ENCODE measurements around the gene PRIM1. TPM values are rescaled to one million over a fixed set of nuclear protein-coding genes. Genes with fewer than 3 reads are reported as not detected.
A peak's percentile ranks its signal among the peaks of the same experiment; 100 is the strongest.

Gene PRIM1
- total and polyA plus RNA-seq, 2 of the 13 experiments (the other 11 are each of a cell fraction or from before 2014, with no cell fraction given): 30.0 to 47.3 TPM

DNA sequence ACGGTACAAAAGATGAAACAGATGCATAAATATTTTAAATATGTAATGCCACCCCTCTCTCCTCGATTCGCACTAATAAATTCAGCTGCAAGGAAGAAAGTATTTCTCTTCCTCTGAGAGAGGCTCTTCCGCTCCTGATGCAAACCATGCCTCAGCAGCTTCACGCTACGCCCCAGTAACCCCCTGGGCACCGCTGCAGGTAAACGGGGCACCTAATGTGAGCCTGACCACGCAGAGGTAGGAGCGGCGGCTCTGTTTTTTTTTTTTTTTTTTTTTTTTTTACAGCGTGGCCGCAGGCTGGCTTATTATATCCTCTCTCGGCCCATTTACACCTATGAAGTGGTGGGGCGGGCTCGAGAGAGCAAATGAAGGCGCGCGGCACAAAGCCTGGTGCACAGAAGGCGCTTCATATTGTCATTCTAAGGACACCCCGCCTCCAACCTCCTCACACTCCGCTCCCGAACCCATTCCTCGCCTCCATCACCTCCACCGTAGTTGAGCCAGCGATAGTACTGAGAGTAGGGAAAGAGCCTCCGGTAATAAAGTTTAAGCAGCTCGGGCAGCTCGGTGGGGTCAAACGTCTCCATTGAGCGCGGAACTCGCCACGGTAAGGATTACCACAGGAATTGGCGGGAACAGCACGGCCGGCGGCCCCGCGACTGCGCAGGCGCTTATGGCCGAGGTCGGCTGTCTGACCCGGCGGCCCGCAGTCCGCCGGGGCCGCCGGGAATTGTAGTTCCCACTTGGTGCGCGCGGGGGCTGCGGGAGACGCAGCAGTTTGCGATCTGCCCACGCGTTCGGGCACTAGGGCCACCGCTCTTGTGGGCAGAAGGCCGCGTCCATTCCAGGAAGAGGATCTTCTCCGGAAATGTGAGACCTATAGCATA lies at the start of gene PRIM1 (continued):
- TF ChIP-seq, protein P1, sequence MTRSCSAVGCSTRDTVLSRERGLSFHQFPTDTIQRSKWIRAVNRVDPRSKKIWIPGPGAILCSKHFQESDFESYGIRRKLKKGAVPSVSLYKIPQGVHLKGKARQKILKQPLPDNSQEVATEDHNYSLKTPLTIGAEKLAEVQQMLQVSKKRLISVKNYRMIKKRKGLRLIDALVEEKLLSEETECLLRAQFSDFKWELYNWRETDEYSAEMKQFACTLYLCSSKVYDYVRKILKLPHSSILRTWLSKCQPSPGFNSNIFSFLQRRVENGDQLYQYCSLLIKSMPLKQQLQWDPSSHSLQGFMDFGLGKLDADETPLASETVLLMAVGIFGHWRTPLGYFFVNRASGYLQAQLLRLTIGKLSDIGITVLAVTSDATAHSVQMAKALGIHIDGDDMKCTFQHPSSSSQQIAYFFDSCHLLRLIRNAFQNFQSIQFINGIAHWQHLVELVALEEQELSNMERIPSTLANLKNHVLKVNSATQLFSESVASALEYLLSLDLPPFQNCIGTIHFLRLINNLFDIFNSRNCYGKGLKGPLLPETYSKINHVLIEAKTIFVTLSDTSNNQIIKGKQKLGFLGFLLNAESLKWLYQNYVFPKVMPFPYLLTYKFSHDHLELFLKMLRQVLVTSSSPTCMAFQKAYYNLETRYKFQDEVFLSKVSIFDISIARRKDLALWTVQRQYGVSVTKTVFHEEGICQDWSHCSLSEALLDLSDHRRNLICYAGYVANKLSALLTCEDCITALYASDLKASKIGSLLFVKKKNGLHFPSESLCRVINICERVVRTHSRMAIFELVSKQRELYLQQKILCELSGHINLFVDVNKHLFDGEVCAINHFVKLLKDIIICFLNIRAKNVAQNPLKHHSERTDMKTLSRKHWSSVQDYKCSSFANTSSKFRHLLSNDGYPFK (CRISPR knock-in tag; IDR thresholded peaks at IDR 0.05; ENCODE audit: borderline replicate concordance): peak; percentile 86; the same call in 1 of the 2 replicates
- TF ChIP-seq ZNF256 (CRISPR knock-in tag; conservative IDR thresholded peaks at IDR 0.05) (no peak), NFRKB (IDR thresholded peaks at IDR 0.05) (no peak), DR1 (CRISPR knock-in tag; IDR thresholded peaks at IDR 0.05) (no peak), ZNF232 (CRISPR knock-in tag; IDR thresholded peaks at IDR 0.05; ENCODE audit: borderline replicate concordance) (no peak), SNAPC2 (CRISPR knock-in tag; IDR thresholded peaks at IDR 0.05) (no peak), MAFK (conservative IDR thresholded peaks at IDR 0.05 in 1 of 2, IDR thresholded peaks at IDR 0.05 in 1 of 2; ENCODE audit: low read length in 2 of 2) (no peak), GTF3A (CRISPR knock-in tag; conservative IDR thresholded peaks at IDR 0.05) (no peak), ZNF577 (CRISPR knock-in tag; IDR thresholded peaks at IDR 0.05; ENCODE audit: borderline replicate concordance, low read depth) (no peak), ZKSCAN8 (CRISPR knock-in tag; IDR thresholded peaks at IDR 0.05; ENCODE audit: borderline replicate concordance) (0 out of 2 replicates have a peak, but pooled peaks have one; percentile 19), ZNF260 (CRISPR knock-in tag; IDR thresholded peaks at IDR 0.05; ENCODE audit: borderline replicate concordance, low read depth) (no peak), NKX3-1 (CRISPR knock-in tag; IDR thresholded peaks at IDR 0.05) (no peak), ZNF7 (CRISPR knock-in tag; IDR thresholded peaks at IDR 0.05) (no peak), KLF9 (CRISPR knock-in tag; IDR thresholded peaks at IDR 0.05; ENCODE audit: low read depth) (no peak), NR2C2 (CRISPR knock-in tag; IDR thresholded peaks at IDR 0.05; ENCODE audit: borderline replicate concordance) (peak; percentile 98)
- TF ChIP-seq, protein P2, sequence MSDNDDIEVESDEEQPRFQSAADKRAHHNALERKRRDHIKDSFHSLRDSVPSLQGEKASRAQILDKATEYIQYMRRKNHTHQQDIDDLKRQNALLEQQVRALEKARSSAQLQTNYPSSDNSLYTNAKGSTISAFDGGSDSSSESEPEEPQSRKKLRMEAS (IDR thresholded peaks at IDR 0.05): peak; percentile 86; the same call in 1 of the 2 replicates
- TF ChIP-seq, protein P3, sequence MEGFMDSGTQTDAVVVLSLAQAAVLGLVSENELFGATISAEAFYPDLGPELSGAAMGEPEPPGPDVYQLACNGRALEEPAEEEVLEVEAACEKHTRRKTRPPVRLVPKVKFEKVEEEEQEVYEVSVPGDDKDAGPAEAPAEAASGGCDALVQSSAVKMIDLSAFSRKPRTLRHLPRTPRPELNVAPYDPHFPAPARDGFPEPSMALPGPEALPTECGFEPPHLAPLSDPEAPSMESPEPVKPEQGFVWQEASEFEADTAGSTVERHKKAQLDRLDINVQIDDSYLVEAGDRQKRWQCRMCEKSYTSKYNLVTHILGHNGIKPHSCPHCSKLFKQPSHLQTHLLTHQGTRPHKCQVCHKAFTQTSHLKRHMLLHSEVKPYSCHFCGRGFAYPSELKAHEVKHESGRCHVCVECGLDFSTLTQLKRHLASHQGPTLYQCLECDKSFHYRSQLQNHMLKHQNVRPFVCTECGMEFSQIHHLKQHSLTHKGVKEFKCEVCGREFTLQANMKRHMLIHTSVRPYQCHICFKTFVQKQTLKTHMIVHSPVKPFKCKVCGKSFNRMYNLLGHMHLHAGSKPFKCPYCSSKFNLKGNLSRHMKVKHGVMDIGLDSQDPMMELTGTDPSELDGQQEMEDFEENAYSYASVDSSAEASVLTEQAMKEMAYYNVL (CRISPR knock-in tag; IDR thresholded peaks at IDR 0.05; ENCODE audit: borderline replicate concordance): no peak
- TF ChIP-seq, protein P4, sequence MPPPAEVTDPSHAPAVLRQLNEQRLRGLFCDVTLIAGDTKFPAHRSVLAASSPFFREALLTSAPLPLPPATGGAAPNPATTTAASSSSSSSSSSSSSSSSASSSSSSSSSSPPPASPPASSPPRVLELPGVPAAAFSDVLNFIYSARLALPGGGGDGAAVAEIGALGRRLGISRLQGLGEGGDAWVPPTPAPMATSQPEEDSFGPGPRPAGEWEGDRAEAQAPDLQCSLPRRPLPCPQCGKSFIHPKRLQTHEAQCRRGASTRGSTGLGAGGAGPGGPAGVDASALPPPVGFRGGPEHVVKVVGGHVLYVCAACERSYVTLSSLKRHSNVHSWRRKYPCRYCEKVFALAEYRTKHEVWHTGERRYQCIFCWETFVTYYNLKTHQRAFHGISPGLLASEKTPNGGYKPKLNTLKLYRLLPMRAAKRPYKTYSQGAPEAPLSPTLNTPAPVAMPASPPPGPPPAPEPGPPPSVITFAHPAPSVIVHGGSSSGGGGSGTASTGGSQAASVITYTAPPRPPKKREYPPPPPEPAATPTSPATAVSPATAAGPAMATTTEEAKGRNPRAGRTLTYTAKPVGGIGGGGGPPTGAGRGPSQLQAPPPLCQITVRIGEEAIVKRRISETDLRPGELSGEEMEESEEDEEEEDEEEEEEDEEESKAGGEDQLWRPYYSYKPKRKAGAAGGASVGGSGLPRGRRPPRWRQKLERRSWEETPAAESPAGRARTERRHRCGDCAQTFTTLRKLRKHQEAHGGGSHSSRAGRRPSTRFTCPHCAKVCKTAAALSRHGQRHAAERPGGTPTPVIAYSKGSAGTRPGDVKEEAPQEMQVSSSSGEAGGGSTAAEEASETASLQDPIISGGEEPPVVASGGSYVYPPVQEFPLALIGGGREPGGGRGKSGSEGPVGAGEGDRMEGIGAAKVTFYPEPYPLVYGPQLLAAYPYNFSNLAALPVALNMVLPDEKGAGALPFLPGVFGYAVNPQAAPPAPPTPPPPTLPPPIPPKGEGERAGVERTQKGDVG (CRISPR knock-in tag; IDR thresholded peaks at IDR 0.05; ENCODE audit: borderline replicate concordance): no peak
